GM18867 (cell line): ENCODE data around the gene TBC1D16.

ENCODE experiments used
- ATAC-seq: cut with Tn5 transposase; IDR thresholded peaks from one replicate; pipeline ENCODE4 v1.9.1; 2021; ENCODE audit warnings: mild to moderate bottlenecking, moderate library complexity; ENCODE audit not compliant: unreplicated experiment

The TBC1D16 gene

GRCh38 chr17:79954281-79955166 is 81.1 kb downstream of the TBC1D16 start:
- ATAC-seq = no peak

- no peak for ATAC-seq
Measured at GRCh38 chr17:79953335-79953734, 82.3 kb downstream of the TBC1D16 start.

GRCh38 chr17:79952901-79953300 is 82.8 kb downstream of the TBC1D16 start:
- no peak for ATAC-seq

- no peak for ATAC-seq
Measured at GRCh38 chr17:79952265-79952877, 83.3 kb downstream of the TBC1D16 start.

DNA sequence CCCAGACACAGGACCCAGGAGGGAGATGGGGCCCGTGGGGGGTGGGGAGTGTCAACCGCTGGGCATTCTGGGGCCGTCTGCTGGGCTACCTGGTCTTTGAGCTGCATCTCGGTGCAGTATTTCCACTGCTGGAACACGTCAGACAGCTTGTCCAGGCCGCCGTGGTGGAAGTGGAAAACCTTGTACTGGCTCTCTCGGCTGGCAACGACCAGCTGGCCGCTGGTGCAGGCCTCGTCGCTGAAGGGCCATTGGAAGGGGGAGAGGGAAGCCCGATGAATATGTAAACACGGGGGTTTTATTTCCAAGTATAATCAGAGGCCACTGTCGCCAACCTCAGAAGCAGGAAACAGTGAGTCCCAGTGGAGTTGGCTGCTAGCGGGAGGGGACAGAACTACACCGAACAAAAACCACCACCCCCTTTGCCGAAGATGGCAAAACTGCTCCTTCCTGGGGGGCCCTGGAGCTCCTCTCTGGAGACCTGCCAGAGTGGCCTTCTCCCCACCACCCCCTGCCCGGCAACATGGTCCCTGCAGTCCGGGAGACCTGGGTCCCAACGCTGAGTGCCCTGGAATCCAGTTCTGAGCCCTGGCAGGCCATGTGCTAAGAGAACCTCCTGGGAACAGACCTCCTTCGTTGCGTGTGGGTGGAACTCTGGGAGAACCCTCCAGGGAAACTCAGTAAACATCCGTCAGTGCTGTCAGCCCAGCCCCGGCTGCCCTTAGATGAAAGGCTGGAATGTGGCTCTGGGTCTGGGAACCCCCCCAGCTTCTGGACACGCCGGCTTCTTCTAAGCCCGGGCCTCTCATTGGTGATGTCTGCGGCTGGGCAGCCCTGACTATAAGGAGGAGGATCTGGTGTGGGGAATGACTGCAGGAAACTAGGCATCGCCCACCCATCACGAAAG is 84.1 kb downstream of the TBC1D16 start:
- ATAC-seq = no peak

- ATAC-seq = no peak
Measured at GRCh38 chr17:79950751-79951150, 84.9 kb downstream of the TBC1D16 start.

DNA sequence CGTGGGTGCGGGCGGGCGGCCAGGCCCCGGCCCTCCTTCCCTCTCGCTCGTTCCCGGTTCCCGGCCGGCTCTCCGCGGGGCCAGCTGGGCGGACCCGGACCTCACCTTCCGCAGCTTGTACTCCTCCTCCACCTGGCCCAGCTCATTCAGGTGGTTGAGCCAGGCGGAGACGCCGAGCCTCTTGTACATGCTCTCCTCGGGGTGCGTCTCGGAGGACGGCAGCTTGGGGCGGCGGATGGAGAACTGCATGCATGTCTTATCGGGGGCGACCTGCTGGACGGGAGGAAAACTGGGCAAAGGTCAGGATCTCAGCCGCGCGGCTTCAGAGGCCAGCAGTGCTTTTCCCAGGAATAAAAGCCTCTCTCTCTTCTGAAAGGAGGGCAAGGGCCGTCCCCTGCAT is 85.4 kb downstream of the TBC1D16 start:
- no peak for ATAC-seq

DNA sequence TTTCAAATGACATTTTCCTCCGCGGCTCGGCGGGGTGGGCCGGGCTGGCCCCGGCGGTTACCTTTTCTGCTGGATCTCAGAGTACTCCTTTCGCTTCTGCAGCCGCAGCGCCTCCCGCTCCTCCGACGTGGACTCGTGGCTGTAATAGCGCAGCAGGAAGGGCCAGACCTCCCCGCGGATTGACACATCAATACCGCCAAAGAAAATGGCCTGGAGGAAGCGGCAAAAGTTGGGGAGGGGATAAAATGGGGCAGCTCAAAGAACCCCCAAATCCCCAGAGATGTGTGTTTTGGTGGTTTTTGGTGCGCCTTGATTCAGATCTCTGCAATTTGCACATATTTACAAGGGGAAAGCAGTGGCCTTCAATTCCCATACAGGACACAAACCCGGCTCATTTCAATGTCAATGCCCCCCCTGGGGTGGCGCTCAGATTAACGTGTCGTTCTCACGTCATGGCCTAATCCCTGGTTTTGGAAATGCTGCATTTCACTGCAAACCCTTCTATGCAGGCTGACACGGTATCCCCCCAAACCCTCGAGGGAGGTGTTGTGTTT is 85.9 kb downstream of the TBC1D16 start:
- no peak for ATAC-seq

DNA sequence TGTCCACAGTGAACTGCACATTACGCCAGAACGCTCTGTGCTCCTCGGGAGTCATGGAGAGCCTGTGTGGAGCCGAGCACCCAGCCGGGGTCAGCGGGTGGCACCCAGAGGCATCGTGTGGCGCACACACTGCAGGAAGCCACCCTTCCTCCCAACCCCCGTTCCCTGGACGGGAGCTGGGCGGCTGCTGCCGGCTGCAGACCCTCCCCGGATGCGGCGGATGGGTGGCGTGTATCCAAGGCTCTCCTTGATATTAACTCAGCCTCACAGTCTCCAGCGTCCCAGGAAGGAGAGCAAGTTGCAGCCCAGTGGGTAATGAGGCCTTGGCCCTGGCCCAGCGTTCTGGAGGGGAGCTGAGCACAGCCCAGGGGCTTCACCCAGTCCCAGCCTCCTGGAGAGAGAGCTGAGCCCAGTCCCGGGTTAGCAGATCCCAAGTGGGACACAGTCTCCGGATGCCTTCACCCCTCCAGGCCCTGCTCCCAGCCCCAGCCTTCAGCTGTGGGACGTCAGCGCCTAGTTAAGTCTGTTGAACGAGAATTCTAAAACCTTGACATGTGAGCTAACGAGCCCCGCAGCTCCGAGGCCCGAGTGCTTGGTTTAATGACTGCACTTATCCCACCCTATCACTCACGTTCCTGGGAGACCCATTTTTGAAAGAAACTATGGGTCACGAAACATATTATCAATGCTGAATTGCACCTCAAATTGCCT is 86.6 kb downstream of the TBC1D16 start:
- no peak for ATAC-seq

GRCh38 chr17:79948406-79948944 is 87.2 kb downstream of the TBC1D16 start:
- ATAC-seq = no peak

GRCh38 chr17:79947351-79948031 is 88.2 kb downstream of the TBC1D16 start:
- ATAC-seq = no peak

DNA sequence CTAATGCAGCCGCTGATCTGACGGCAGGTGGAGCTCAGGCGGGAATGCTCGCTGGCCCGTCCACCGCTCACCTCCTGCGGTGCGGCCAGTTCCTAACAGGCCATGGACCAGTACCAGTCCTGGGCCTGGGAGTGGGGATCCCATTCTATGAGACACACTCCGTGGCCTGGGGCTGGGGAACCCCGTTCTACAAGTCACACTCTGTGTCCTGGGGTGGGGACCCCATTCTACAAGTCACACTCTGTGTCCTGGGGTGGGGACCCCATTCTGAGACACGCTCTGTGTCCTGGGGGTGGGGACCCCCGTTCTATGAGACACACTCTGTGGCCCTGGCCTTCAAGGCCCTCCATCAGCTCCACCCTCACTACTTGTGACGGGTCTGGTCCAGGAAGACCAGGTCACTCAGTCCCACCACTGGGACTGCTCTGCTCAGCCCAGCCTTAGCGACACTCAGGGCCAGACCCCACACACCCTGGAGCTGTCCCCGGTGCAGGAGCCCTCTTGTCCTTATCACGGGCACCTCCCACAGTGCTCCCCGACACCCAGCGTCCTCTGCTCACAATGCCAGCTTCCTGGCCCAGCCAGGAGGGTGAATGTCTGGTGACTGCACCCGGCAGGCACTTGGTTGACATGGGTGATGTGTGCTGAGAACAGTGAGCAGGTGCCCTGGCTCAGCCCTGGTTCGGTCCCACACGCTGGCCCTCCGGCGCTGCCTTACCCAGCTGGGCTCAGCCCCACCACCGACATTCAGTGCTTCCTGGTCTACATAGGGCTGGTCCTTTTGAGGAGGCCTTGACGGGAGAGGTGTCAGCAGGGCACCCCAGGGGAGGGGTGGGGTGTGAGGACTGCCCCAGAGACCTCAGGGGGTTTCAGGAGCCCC is 89.1 kb downstream of the TBC1D16 start:
- no peak for ATAC-seq

GRCh38 chr17:79945591-79946255 is 89.9 kb downstream of the TBC1D16 start:
- ATAC-seq = no peak

DNA sequence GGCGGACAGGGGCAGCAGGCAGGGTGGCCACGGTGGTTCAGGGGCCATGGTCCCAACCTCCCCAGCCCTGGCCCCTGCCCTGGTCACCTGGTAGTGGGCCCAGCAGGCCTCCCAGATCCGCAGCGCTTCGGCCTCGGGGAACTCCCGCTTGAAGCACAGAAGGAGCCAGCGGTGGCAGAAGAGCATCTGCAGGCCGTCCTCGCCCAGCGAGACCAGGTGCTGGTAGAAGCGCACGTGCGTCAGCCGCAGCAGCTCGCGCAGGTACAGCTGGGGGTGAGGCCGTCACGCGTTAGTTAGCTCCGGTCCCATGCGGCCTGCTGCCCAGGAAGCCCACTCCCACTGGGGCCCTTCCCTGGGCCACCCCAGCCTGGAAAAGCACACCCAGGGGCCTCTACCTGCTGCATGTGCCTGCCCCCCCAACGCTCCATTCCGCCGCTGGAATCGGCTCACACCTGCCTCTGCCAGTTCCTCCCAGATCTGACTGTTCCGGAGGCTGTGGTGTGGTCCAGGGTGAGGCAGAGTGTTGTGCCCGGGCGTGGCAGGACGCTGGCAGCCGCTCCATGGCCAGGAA is 90.8 kb downstream of the TBC1D16 start:
- no peak for ATAC-seq

DNA sequence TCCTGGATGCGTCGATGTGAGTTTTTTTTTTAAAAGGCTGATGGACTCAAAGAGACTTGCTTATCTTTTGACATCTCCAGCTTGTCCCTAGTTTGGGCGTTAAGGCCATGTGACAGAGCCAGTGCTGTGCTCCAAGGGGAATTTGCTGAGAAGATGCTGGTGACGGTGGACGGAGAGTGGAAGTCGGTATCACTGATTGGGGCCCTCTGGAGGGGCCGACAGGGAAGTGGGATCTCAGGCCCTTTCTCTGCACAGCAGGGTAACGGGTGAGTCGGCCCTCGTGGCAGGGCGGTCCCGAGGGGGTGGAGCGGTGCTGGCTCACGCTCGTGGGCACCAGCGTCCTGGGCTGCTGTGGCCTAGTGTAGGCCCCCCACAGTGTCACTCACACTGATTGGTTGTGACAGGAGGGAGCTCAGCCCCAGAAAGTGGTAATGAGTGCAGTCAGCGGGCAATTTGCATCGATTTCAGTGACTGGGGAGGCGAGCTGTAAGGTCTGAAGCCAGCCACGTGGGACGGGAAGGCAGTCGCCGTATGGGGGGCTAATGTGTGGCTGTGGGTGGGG is 91.3 kb downstream of the TBC1D16 start:
- ATAC-seq = no peak

- ATAC-seq = no peak
Measured at GRCh38 chr17:79943347-79944241, 92.1 kb downstream of the TBC1D16 start.
